Measurements from ENCODE around the gene CALN1. TPM values are rescaled to one million over a fixed set of nuclear protein-coding genes. Genes with fewer than 3 reads are reported as not detected.

Gene CALN1
- total and polyA plus RNA-seq, 3 donors from 2014 or later: 4.3 to 6.2 (median 4.4) TPM

- Histone ChIP-seq H3K9me3 (no peaks in the 10 kb centered on the region), H3K36me3 (ENCODE audit: low read depth, missing control alignments) (no peaks in the 10 kb centered on the region), H3K27ac (no peak overlapping the region), H3K4me1 (no peaks in the 10 kb centered on the region), H3K27me3 (no peaks in the 10 kb centered on the region), H3K4me3 (no peak overlapping the region)
- intact Hi-C loops (cut with DNase I; ENCODE audit: low total_unique reads): no loop called here
- no peak for DNase-seq
- WGBS, 2 donors: 94% methylated on average over 15 of the region's 15 CpGs
- TF ChIP-seq POLR2A (IDR thresholded peaks at IDR 0.05): no peak
Measured at GRCh38 chr7:71787513-71787912, 624.6 kb downstream of the CALN1 start.

GRCh38 chr7:71785216-71785615, 626.9 kb downstream of the CALN1 start:
- WGBS, 2 donors: 70 to 75% methylated on average over 5 of the region's 5 CpGs
- Histone ChIP-seq H3K36me3 (ENCODE audit: low read depth, missing control alignments) (no peaks in the 10 kb centered on the region), H3K27me3 (no peaks in the 10 kb centered on the region), H3K27ac (no peak overlapping the region), H3K4me1 (no peaks in the 10 kb centered on the region), H3K9me3 (no peaks in the 10 kb centered on the region), H3K4me3 (no peak overlapping the region)
- DNase-seq: no peak
- TF ChIP-seq CTCF (IDR thresholded peaks at IDR 0.05) (no peak), POLR2A (IDR thresholded peaks at IDR 0.05) (no peak)
- intact Hi-C loops (cut with DNase I; ENCODE audit: low total_unique reads): no loop called here

GRCh38 chr7:71784781-71785180, 627.4 kb downstream of the CALN1 start:
- no peak for DNase-seq
- Histone ChIP-seq H3K9me3 (no peaks in the 10 kb centered on the region), H3K27me3 (no peaks in the 10 kb centered on the region), H3K4me3 (no peak overlapping the region), H3K4me1 (no peaks in the 10 kb centered on the region), H3K36me3 (ENCODE audit: low read depth, missing control alignments) (no peaks in the 10 kb centered on the region), H3K27ac (no peak overlapping the region)
- intact Hi-C loops (cut with DNase I; ENCODE audit: low total_unique reads): no loop called here
- TF ChIP-seq POLR2A (IDR thresholded peaks at IDR 0.05) (no peak), CTCF (IDR thresholded peaks at IDR 0.05) (no peak)
- 60 to 64% methylated on average over 5 to 6 of the region's 6 CpGs for WGBS, 2 donors

GRCh38 chr7:71784180-71784579, 628.0 kb downstream of the CALN1 start:
- H3K36me3 ChIP-seq (ENCODE audit: low read depth, missing control alignments): no peaks in the 10 kb centered on the region
- no peaks in the 10 kb centered on the region for H3K4me1 ChIP-seq
- H3K9me3 ChIP-seq: no peaks in the 10 kb centered on the region
- H3K4me3 ChIP-seq: no peak overlapping the region
- DNase-seq: no peak
- TF ChIP-seq CTCF (IDR thresholded peaks at IDR 0.05) (no peak), POLR2A (IDR thresholded peaks at IDR 0.05) (no peak)
- no peaks in the 10 kb centered on the region for H3K27me3 ChIP-seq
- H3K27ac ChIP-seq: no peak overlapping the region
- 46 to 56% methylated on average over 3 of the region's 3 CpGs for WGBS, 2 donors
- intact Hi-C loops (cut with DNase I; ENCODE audit: low total_unique reads): no loop called here

GRCh38 chr7:71783779-71784178, 628.4 kb downstream of the CALN1 start:
- H3K27me3 ChIP-seq: no peaks in the 10 kb centered on the region
- intact Hi-C loops (cut with DNase I; ENCODE audit: low total_unique reads): no loop called here
- 57 to 78% methylated on average over 3 of the region's 3 CpGs for WGBS, 2 donors
- no peaks in the 10 kb centered on the region for H3K36me3 ChIP-seq (ENCODE audit: low read depth, missing control alignments)
- no peaks in the 10 kb centered on the region for H3K9me3 ChIP-seq
- no peak overlapping the region for H3K4me3 ChIP-seq
- DNase-seq: no peak
- no peak overlapping the region for H3K27ac ChIP-seq
- no peak for TF ChIP-seq POLR2A (IDR thresholded peaks at IDR 0.05)
- no peak for TF ChIP-seq CTCF (IDR thresholded peaks at IDR 0.05)
- no peaks in the 10 kb centered on the region for H3K4me1 ChIP-seq
